Stimulated activated CD4-positive, alpha-beta T cell treated with anti-CD3 and anti-CD28 coated beads, TNF-alpha, amount 100 ng/mL, for 1 hour (primary cell): ENCODE measurements around the gene CNTNAP5.

ENCODE experiments used
- DNase-seq, 3 donors: peaks; one replicate each; pipeline ENCODE4 v3.0.0-alpha.2; 2020; ENCODE audit warnings: low read depth in 3 of 3, low spot score in 1 of 3

CNTNAP5 gene

GRCh38 chr2:124666976-124667375 lies 641.9 kb downstream of the CNTNAP5 start:
- DNase-seq: no peak

GRCh38 chr2:124668161-124668560 lies 643.1 kb downstream of the CNTNAP5 start:
- DNase-seq: no peak

- DNase-seq: no peak
These were observed 645.1 kb downstream of the CNTNAP5 start for GRCh38 chr2:124670187-124670586.

- DNase-seq: no peak
These were observed 653.0 kb downstream of the CNTNAP5 start for GRCh38 chr2:124678043-124678442.

- DNase-seq: no peak
These were observed 658.7 kb downstream of the CNTNAP5 start for GRCh38 chr2:124683536-124684428.

GRCh38 chr2:124689348-124689747 lies 664.3 kb downstream of the CNTNAP5 start:
- no peak for DNase-seq

GRCh38 chr2:124692216-124692615 lies 667.1 kb downstream of the CNTNAP5 start:
- no peak for DNase-seq

- no peak for DNase-seq
These were observed 667.6 kb downstream of the CNTNAP5 start for GRCh38 chr2:124692707-124693106.

GRCh38 chr2:124693156-124693555 lies 668.1 kb downstream of the CNTNAP5 start:
- no peak for DNase-seq

GRCh38 chr2:124698979-124699565 lies 674.0 kb downstream of the CNTNAP5 start:
- DNase-seq: no peak

GRCh38 chr2:124702777-124703176 lies 677.7 kb downstream of the CNTNAP5 start:
- no peak for DNase-seq

GRCh38 chr2:124704071-124704925 lies 679.2 kb downstream of the CNTNAP5 start:
- DNase-seq: no peak

- DNase-seq: no peak
These were observed 683.6 kb downstream of the CNTNAP5 start for GRCh38 chr2:124708661-124709060.

- DNase-seq: no peak
These were observed 688.9 kb downstream of the CNTNAP5 start for GRCh38 chr2:124713969-124714368.

- DNase-seq: no peak
These were observed 700.1 kb downstream of the CNTNAP5 start for GRCh38 chr2:124725187-124725586.

GRCh38 chr2:124740636-124741035 lies 715.5 kb downstream of the CNTNAP5 start:
- no peak for DNase-seq

GRCh38 chr2:124753842-124754241 lies 728.8 kb downstream of the CNTNAP5 start:
- DNase-seq: no peak

- DNase-seq: no peak
These were observed 730.3 kb downstream of the CNTNAP5 start for GRCh38 chr2:124755386-124755785.

GRCh38 chr2:124756048-124756447 lies 731.0 kb downstream of the CNTNAP5 start:
- DNase-seq: no peak

GRCh38 chr2:124762388-124762787 lies 737.3 kb downstream of the CNTNAP5 start:
- DNase-seq: no peak

- DNase-seq: no peak
These were observed 738.5 kb downstream of the CNTNAP5 start for GRCh38 chr2:124763611-124764010.

GRCh38 chr2:124774781-124775180 lies 749.7 kb downstream of the CNTNAP5 start:
- DNase-seq: no peak
